Heart right ventricle (tissue), 16 donors: ENCODE data around the gene ATP10A. TPM values are rescaled to one million over a fixed set of nuclear protein-coding genes. Genes with fewer than 3 reads are reported as not detected.

ENCODE experiments used
- ATAC-seq, 8 donors: fragments of 200-7000 bp; cut with Tn5 transposase; one replicate each; pipeline ENCODE4 v1.9.1; 2020; ENCODE audit warnings: mild to moderate bottlenecking in 8 of 8, moderate library complexity in 8 of 8, moderate number of reproducible peaks in 1 of 8
- DNase-seq, 2 donors: peaks; one replicate each; pipeline ENCODE4 v3.0.0-alpha.2; 2020
- H3K27ac ChIP-seq, 10 donors: fragments of 200-600 bp; sonication (generic) in 2 of 10; one replicate each; pipeline versions ENCODE4 v1.5.0 to v1.8.0; 2020 to 2022; ENCODE audit warnings: mild to moderate bottlenecking in 3 of 10
- H3K27me3 ChIP-seq, 7 donors: fragments of 200-600 bp; one replicate each; pipeline ENCODE4 v1.8.0; 2021 to 2022; ENCODE audit warnings: mild to moderate bottlenecking in 2 of 7
- H3K36me3 ChIP-seq, 9 donors: fragments of 200-600 bp; sonication (generic) in 1 of 9; one replicate each; pipeline versions ENCODE4 v1.5.0 to v1.8.0; 2020 to 2022; ENCODE audit warnings: mild to moderate bottlenecking in 2 of 9
- H3K4me1 ChIP-seq, 9 donors: fragments of 200-600 bp; sonication (generic) in 1 of 9; one replicate each; pipeline versions ENCODE4 v1.5.0 to v1.8.0; 2020 to 2022; ENCODE audit warnings: mild to moderate bottlenecking in 4 of 9
- H3K4me3 ChIP-seq, 10 donors: fragments of 200-600 bp; sonication (generic) in 2 of 10; one replicate each; pipeline versions ENCODE4 v1.5.0 to v1.8.0; 2020 to 2022; ENCODE audit warnings: mild to moderate bottlenecking in 7 of 10, moderate library complexity in 2 of 10
- H3K9me3 ChIP-seq, 11 donors: fragments of 200-600 bp in 10 of 11; sonication (generic) in 2 of 11; one replicate each; pipeline versions ENCODE4 v1.5.0 to v1.8.0; 2013 to 2022; ENCODE audit warnings: mild to moderate bottlenecking in 2 of 11, control low read depth in 1 of 11, moderate library complexity in 1 of 11
- WGBS, 2 donors: extraction: QIAGEN DNeasy Blood & Tissue Kit; methylation state at CpG; one replicate each; pipeline ENCODE4 v1.1.7; 2013; ENCODE audit warnings: inconsistent platforms in 1 of 2; 5-methylcytosine and 5-hydroxymethylcytosine counted together
- intact Hi-C, 10 donors: fragments of 100-400 bp; cut with DNase I; formaldehyde crosslinking; loops; one replicate each; pipeline versions ENCODE4 v1.11.1 to v1.14.2; 2022
- polyA plus RNA-seq, 2 donors: library from polyadenylated mRNA; stranded (reverse); fragments of 200-250 nt; gene quantifications; one replicate each; pipeline ENCODE4 v1.2.3, GENCODE V29; 2013
- total RNA-seq, 10 donors: library from RNA; stranded (reverse); fragmentation: NEBNext Ultra II Directional in 3 of 10; extraction: Animal tissue kit (Norgen Biotek cat#: 25700) in 3 of 10; gene quantifications; one replicate each; pipeline versions ENCODE4 v1.2.1 to v1.2.4, GENCODE V29; 2021 to 2023
- TF ChIP-seq, protein P1 (sequence below), 9 donors: fragments of 200-600 bp; sonication (generic) in 2 of 9; IDR thresholded peaks; one replicate each; pipeline versions ENCODE4 v1.5.0 to v1.8.0; 2021 to 2022; ENCODE audit warnings: antibody characterized with exemption in 9 of 9, mild to moderate bottlenecking in 5 of 9, moderate library complexity in 1 of 9
- donor health status: Arrhythmogenic right ventricular cardiomyopathy.
- donor health status: ischemic (EF 13 %, LVEDD 7.1; RV severe dilation, severe dysfunction).
- donor health status: healthy with polysubstance abuse.
- donor health status: DM: no; HTN: yes; CAD: no.
- donor health status: DM: no; HTN: no; CAD: no.
- donor health status: ischemic (EF 25% LVEDD 6.9; RV normal size, moderate dysfunction).
- donor health status: ischemic (EF 25% LVEDD 5.7; RV mildly dilated, moderate dysfunction).
- donor health status: healthy.
- donor health status: DM: yes; HTN: yes; CAD: no.
- donor health status: Ischemic cardiomyopathy.
- donor health status: ischemic (EF 35%, LVEDD 5.7; RV mildly dilated, moderate dysfunction).
- donor health status: nonischemic (EF 11% LVEDD 7.7; RV severe dilation, severe dysfunction).
- donor health status: DM: yes; HTN: yes; CAD: no.
- donor health status: PGD.
- donor health status: ischemic (EF 29% LVEDD 5.4; RV normal size, mild dysfunction).
- donor health status: nonischemic (EF 23%, LVEDD 6.1; RV moderate dilation, normal function).

Gene ATP10A
- total and polyA plus RNA-seq, 12 donors: 0.45 to 2.2 (median 0.89) TPM

- ATAC-seq (no peak), DNase-seq (no peak)
- peaks cover 0 to 2% (median 0%) of the 10 kb centered on the region in 9 donors for H3K36me3 ChIP-seq
- H3K27ac ChIP-seq: no peak overlapping the region
- TF ChIP-seq, protein P1, sequence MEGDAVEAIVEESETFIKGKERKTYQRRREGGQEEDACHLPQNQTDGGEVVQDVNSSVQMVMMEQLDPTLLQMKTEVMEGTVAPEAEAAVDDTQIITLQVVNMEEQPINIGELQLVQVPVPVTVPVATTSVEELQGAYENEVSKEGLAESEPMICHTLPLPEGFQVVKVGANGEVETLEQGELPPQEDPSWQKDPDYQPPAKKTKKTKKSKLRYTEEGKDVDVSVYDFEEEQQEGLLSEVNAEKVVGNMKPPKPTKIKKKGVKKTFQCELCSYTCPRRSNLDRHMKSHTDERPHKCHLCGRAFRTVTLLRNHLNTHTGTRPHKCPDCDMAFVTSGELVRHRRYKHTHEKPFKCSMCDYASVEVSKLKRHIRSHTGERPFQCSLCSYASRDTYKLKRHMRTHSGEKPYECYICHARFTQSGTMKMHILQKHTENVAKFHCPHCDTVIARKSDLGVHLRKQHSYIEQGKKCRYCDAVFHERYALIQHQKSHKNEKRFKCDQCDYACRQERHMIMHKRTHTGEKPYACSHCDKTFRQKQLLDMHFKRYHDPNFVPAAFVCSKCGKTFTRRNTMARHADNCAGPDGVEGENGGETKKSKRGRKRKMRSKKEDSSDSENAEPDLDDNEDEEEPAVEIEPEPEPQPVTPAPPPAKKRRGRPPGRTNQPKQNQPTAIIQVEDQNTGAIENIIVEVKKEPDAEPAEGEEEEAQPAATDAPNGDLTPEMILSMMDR (IDR thresholded peaks at IDR 0.05): no peak
- intact Hi-C loops: no loop called here
- no peaks in the 10 kb centered on the region for H3K27me3 ChIP-seq
- H3K4me3 ChIP-seq: no peak overlapping the region
- peaks cover 0 to 4% (median 0%) of the 10 kb centered on the region in 9 donors for H3K4me1 ChIP-seq
- 95% methylated on average over 14 of the region's 14 CpGs for WGBS, 2 donors
- no peaks in the 10 kb centered on the region for H3K9me3 ChIP-seq
Observed at GRCh38 chr15:25725758-25726157, 137.4 kb downstream of the ATP10A start.

DNA sequence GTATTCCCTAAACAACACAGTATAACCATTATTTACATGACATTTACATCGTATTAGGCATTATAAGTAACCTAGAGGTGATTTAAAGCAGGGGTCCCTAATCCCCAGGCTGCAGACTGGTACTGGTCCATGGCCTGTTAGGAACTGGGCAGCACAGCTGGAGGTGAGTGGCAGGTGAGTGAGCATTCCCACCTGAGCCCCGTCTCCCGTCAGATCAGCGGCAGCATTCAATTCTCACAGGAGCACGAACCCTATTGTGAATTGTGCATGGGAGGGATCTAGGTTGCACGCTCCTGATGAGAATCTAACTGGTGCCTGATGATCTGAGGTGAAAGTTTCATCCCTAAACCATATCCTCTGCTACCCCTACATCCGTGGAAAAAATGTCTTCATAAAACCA is 138.2 kb downstream of the ATP10A start:
- WGBS, 2 donors: 87 to 91% methylated on average over 7 of the region's 7 CpGs
- TF ChIP-seq, protein P1 (IDR thresholded peaks at IDR 0.05): no peak
- Histone ChIP-seq H3K4me1 (peaks cover 0 to 4% (median 0%) of the 10 kb centered on the region in 9 donors), H3K9me3 (no peaks in the 10 kb centered on the region), H3K27ac (no peak overlapping the region), H3K4me3 (no peak overlapping the region), H3K27me3 (no peaks in the 10 kb centered on the region), H3K36me3 (peaks cover 0 to 8% (median 0%) of the 10 kb centered on the region in 9 donors)
- DNase-seq (no peak), ATAC-seq (no peak)
- intact Hi-C loops: no loop called here

DNA sequence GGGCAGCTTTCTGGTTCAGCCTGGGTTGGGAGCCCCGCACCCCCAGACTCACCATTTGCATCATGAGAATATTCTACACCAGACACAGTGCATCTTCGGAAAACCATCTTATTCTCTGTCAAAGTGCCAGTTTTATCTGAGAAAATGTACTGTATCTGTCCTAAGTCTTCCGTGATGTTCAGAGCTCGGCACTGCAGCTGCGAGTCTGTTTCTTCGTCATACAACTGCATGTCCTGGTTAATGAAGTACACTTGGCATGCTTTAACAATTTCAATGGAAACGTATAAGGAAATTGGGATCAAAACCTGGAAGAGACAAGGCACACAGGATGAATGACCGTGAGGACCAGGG is 141.5 kb downstream of the ATP10A start:
- Histone ChIP-seq H3K4me3 (no peak overlapping the region), H3K4me1 (peaks cover 0 to 4% (median 0%) of the 10 kb centered on the region in 9 donors), H3K27ac (no peak overlapping the region), H3K9me3 (no peaks in the 10 kb centered on the region), H3K27me3 (no peaks in the 10 kb centered on the region), H3K36me3 (peaks cover 0 to 8% (median 0%) of the 10 kb centered on the region in 9 donors)
- intact Hi-C loops: no loop called here
- ATAC-seq (no peak), DNase-seq (no peak)
- TF ChIP-seq, protein P1 (IDR thresholded peaks at IDR 0.05): no peak
- WGBS, 2 donors: 75 to 76% methylated on average over 8 of the region's 8 CpGs

GRCh38 chr15:25719101-25719985 is 143.8 kb downstream of the ATP10A start:
- peaks cover 0 to 8% (median 0%) of the 10 kb centered on the region in 9 donors for H3K36me3 ChIP-seq
- TF ChIP-seq, protein P1 (IDR thresholded peaks at IDR 0.05): no peak
- intact Hi-C loops: no loop called here
- H3K9me3 ChIP-seq: no peaks in the 10 kb centered on the region
- ATAC-seq (no peak), DNase-seq (no peak)
- H3K4me1 ChIP-seq: peaks cover 0 to 4% (median 0%) of the 10 kb centered on the region in 9 donors
- no peak overlapping the region for H3K4me3 ChIP-seq
- WGBS, 2 donors: 79 to 82% methylated on average over 18 of the region's 18 CpGs
- no peaks in the 10 kb centered on the region for H3K27me3 ChIP-seq
- H3K27ac ChIP-seq: no peak overlapping the region
